HEK293 (cell line): ENCODE data around the gene ACTN4.

Experiments
- CTCF ChIA-PET: fragments of 350-600 bp; formaldehyde crosslinking; extraction: SDS; loops from one replicate; lab custom pipeline; 2021; ENCODE audit warnings: antibody characterized with exemption; lab: Yijun Ruan, JAX
- POLR2A ChIA-PET: fragments of 300-600 bp; formaldehyde crosslinking; extraction: SDS; loops from one replicate; lab custom pipeline; 2020; ENCODE audit warnings: antibody characterized with exemption, inconsistent platforms; lab: Yijun Ruan, JAX
- H3K27ac ChIP-seq: fragments of 200-500 bp; sonication (Bioruptor generic); 2 replicates; pipeline ENCODE4 v1.5.1; 2014; ENCODE audit warnings: low read depth, low read length, control low read depth, inconsistent platforms; ENCODE audit errors: extremely low read depth
- H3K36me3 ChIP-seq, 2 experiments: fragments of 200-500 bp in 1 of 2; sonication (Bioruptor generic) in 1 of 2; 1 replicate in 1 of 2; 2 replicates in 1 of 2; pipeline ENCODE4 v1.5.1; 2014 to 2017; ENCODE audit warnings: inconsistent platforms in 2 of 2, low read length in 2 of 2; ENCODE audit not compliant: control insufficient read depth in 2 of 2, insufficient read depth in 1 of 2
- H3K4me1 ChIP-seq: fragments of 200-500 bp; sonication (Bioruptor generic); 2 replicates; pipeline ENCODE4 v1.5.1; 2014; ENCODE audit warnings: mild to moderate bottlenecking, low read length, inconsistent platforms; ENCODE audit not compliant: control insufficient read depth, insufficient read depth
- H3K4me3 ChIP-seq: 2 replicates; pipeline ENCODE4 v1.5.1; 2011; ENCODE audit warnings: low read depth, mild to moderate bottlenecking, control low read depth, low read length, moderate library complexity
- H3K9me3 ChIP-seq: fragments of 200-500 bp; sonication (Bioruptor generic); 2 replicates; pipeline ENCODE4 v1.5.1; 2014; ENCODE audit warnings: low read depth, low read length, inconsistent platforms; ENCODE audit not compliant: control insufficient read depth, insufficient read depth
- GLI4 ChIP-seq: fragments of 450-650 bp; formaldehyde crosslinking; IDR thresholded peaks from 2 replicates; pipeline ENCODE4 v1.5.1; 2016; ENCODE audit warnings: missing biosample characterization, missing genetic modification characterization
- MYNN ChIP-seq: fragments of 450-650 bp; formaldehyde crosslinking; IDR thresholded peaks from 2 replicates; pipeline ENCODE4 v1.5.1; 2016; ENCODE audit warnings: missing biosample characterization, missing genetic modification characterization, borderline replicate concordance
- OVOL3 ChIP-seq: fragments of 450-650 bp; formaldehyde crosslinking; IDR thresholded peaks from 2 replicates; pipeline ENCODE4 v1.5.1; 2016; ENCODE audit warnings: missing biosample characterization, missing genetic modification characterization
- SP2 ChIP-seq: fragments of 450-650 bp; formaldehyde crosslinking; IDR thresholded peaks from 2 replicates; pipeline ENCODE4 v1.5.1; 2016; ENCODE audit warnings: missing biosample characterization, missing genetic modification characterization
- ZNF121 ChIP-seq: fragments of 450-650 bp; formaldehyde crosslinking; IDR thresholded peaks from 2 replicates; pipeline ENCODE4 v1.5.1; 2016; ENCODE audit warnings: missing biosample characterization, missing genetic modification characterization
- ZNF184 ChIP-seq: fragments of 450-650 bp; IDR thresholded peaks from 2 replicates; pipeline ENCODE4 v1.5.1; 2018; ENCODE audit warnings: missing biosample characterization, mild to moderate bottlenecking, missing genetic modification characterization
- ZNF2 ChIP-seq: fragments of 450-650 bp; formaldehyde crosslinking; IDR thresholded peaks from 2 replicates; pipeline ENCODE4 v1.5.1; 2016; ENCODE audit warnings: missing biosample characterization, missing genetic modification characterization
- ZNF223 ChIP-seq: fragments of 450-650 bp; formaldehyde crosslinking; IDR thresholded peaks from 2 replicates; pipeline ENCODE4 v1.5.1; 2016; ENCODE audit warnings: missing biosample characterization, missing genetic modification characterization
- ZNF248 ChIP-seq: fragments of 450-650 bp; formaldehyde crosslinking; IDR thresholded peaks from 2 replicates; pipeline ENCODE4 v1.5.1; 2017; ENCODE audit warnings: missing biosample characterization, missing genetic modification characterization
- ZNF274 ChIP-seq, 2 experiments: fragments of 200-500 bp in 1 of 2; fragments of 450-650 bp in 1 of 2; sonication (Bioruptor generic) in 1 of 2; formaldehyde crosslinking in 1 of 2; IDR thresholded peaks; 2 replicates each; pipeline versions ENCODE4 v1.5.1 to v1.6.1; 2014 to 2016; ENCODE audit warnings: borderline replicate concordance in 1 of 2, inconsistent platforms in 1 of 2, low read length in 1 of 2, missing biosample characterization in 1 of 2, missing genetic modification characterization in 1 of 2
- ZNF292 ChIP-seq: fragments of 450-650 bp; formaldehyde crosslinking; IDR thresholded peaks from 2 replicates; pipeline ENCODE4 v1.5.1; 2016; ENCODE audit warnings: low read depth, missing biosample characterization, missing genetic modification characterization, borderline replicate concordance
- ZNF366 ChIP-seq: fragments of 450-650 bp; formaldehyde crosslinking; conservative IDR thresholded peaks from 2 replicates; pipeline ENCODE4 v1.5.1; 2016; ENCODE audit warnings: missing biosample characterization, missing genetic modification characterization
- ZNF514 ChIP-seq: fragments of 450-650 bp; formaldehyde crosslinking; IDR thresholded peaks from 2 replicates; pipeline ENCODE4 v1.5.1; 2016; ENCODE audit warnings: missing biosample characterization, missing genetic modification characterization
- ZNF529 ChIP-seq: fragments of 450-650 bp; formaldehyde crosslinking; IDR thresholded peaks from 2 replicates; pipeline ENCODE4 v1.5.1; 2017; ENCODE audit warnings: missing genetic modification characterization, missing biosample characterization; ENCODE audit not compliant: insufficient replicate concordance
- ZNF549 ChIP-seq: fragments of 450-650 bp; IDR thresholded peaks from 2 replicates; pipeline ENCODE4 v1.5.1; 2018; ENCODE audit warnings: missing biosample characterization, missing genetic modification characterization, mild to moderate bottlenecking, inconsistent platforms, moderate library complexity
- ZNF558 ChIP-seq: fragments of 450-650 bp; formaldehyde crosslinking; IDR thresholded peaks from 2 replicates; pipeline ENCODE4 v1.5.1; 2016; ENCODE audit warnings: missing biosample characterization, missing genetic modification characterization
- ZNF585B ChIP-seq: fragments of 450-650 bp; formaldehyde crosslinking; IDR thresholded peaks from 2 replicates; pipeline ENCODE4 v1.5.1; 2016; ENCODE audit warnings: missing biosample characterization, missing genetic modification characterization
- ZNF600 ChIP-seq: fragments of 450-650 bp; formaldehyde crosslinking; IDR thresholded peaks from 2 replicates; pipeline ENCODE4 v1.5.1; 2016; ENCODE audit warnings: missing biosample characterization, missing genetic modification characterization
- ZNF624 ChIP-seq: fragments of 450-650 bp; formaldehyde crosslinking; IDR thresholded peaks from 2 replicates; pipeline ENCODE4 v1.5.1; 2017; ENCODE audit warnings: missing biosample characterization, missing genetic modification characterization
- ZNF701 ChIP-seq: fragments of 450-650 bp; formaldehyde crosslinking; IDR thresholded peaks from 2 replicates; pipeline ENCODE4 v1.5.1; 2016; ENCODE audit warnings: missing biosample characterization, missing genetic modification characterization
- ZNF76 ChIP-seq: fragments of 450-650 bp; formaldehyde crosslinking; IDR thresholded peaks from 2 replicates; pipeline ENCODE4; 2016; ENCODE audit warnings: low read depth, missing biosample characterization, missing genetic modification characterization, borderline replicate concordance
- ZNF768 ChIP-seq: fragments of 450-650 bp; formaldehyde crosslinking; IDR thresholded peaks from 2 replicates; pipeline ENCODE4 v1.5.1; 2018; ENCODE audit warnings: missing biosample characterization, mild to moderate bottlenecking, missing genetic modification characterization
- ZNF776 ChIP-seq: fragments of 450-650 bp; formaldehyde crosslinking; IDR thresholded peaks from 2 replicates; pipeline ENCODE4 v1.5.0; 2017; ENCODE audit warnings: missing biosample characterization, missing genetic modification characterization, borderline replicate concordance
- ZSCAN16 ChIP-seq: fragments of 450-650 bp; formaldehyde crosslinking; IDR thresholded peaks from 2 replicates; pipeline ENCODE4 v1.5.1; 2016; ENCODE audit warnings: missing biosample characterization, missing genetic modification characterization
- ZXDB ChIP-seq: fragments of 450-650 bp; formaldehyde crosslinking; IDR thresholded peaks from 2 replicates; pipeline ENCODE4 v1.5.1; 2016; ENCODE audit warnings: missing biosample characterization, missing genetic modification characterization
- TF ChIP-seq, protein P1 (sequence below): fragments of 450-650 bp; formaldehyde crosslinking; IDR thresholded peaks from 2 replicates; pipeline ENCODE4 v1.5.1; 2017; ENCODE audit warnings: missing biosample characterization, missing genetic modification characterization
- TF ChIP-seq, protein P2 (sequence below): fragments of 450-650 bp; formaldehyde crosslinking; IDR thresholded peaks from 2 replicates; pipeline ENCODE4 v1.5.1; 2017; ENCODE audit warnings: missing biosample characterization, missing genetic modification characterization
- TF ChIP-seq, protein P3 (sequence below): fragments of 450-650 bp; IDR thresholded peaks from 2 replicates; pipeline ENCODE4 v1.5.1; 2018; ENCODE audit warnings: missing biosample characterization, missing genetic modification characterization

The ACTN4 gene

DNA sequence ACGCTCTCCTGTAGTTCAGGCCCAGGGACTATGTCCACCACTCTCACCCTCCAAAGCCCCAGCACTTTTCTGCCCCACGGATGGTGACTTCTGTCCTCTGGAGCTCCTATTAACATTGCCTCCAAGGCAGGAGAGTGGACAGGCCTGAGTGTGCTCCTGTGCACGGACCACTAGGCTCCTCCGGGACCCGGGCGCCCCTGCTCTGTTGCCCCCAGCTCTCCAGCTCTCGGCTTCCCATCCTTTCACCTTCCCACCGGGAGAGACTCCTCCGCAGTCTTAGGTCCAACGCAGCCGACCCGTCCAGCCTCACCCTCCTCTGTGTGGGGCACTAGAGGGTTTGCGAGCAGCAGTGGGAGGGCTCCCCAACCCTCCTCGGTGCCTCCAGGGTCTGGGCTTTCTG is 66.4 kb downstream of the ACTN4 start:
- Histone ChIP-seq H3K27ac (0 out of 2 replicates have a peak overlapping the region, but pooled peaks have one; percentile 16), H3K4me3 (no peak overlapping the region), H3K9me3 (no peaks in the 10 kb centered on the region), H3K36me3 (peaks cover 82 to 91% of the 10 kb centered on the region in 2 experiments), H3K4me1 (no peaks in the 10 kb centered on the region)
- CTCF ChIA-PET = interaction anchor here (0.6 to 2.3 kb wide), 6 partner anchors 9 to 310 kb away, joined by 3 to 21 read pairs (median 4); partner anchors contain the start of gene FAM98C
- POLR2A ChIA-PET = no interaction called here
- TF ChIP-seq OVOL3 (tag by site-specific recombination) (no peak), ZNF585B (no peak), ZNF701 (tag by site-specific recombination) (no peak), ZXDB (tag by site-specific recombination) (no peak), ZNF768 (tag by site-specific recombination) (no peak), ZNF776 (tag by site-specific recombination) (no peak), ZNF529 (no peak), SP2 (no peak), ZNF2 (tag by site-specific recombination) (no peak), ZNF248 (tag by site-specific recombination) (no peak), ZNF624 (tag by site-specific recombination) (no peak), ZNF600 (tag by site-specific recombination) (no peak), ZNF558 (tag by site-specific recombination) (no peak)
- TF ChIP-seq, protein P1, sequence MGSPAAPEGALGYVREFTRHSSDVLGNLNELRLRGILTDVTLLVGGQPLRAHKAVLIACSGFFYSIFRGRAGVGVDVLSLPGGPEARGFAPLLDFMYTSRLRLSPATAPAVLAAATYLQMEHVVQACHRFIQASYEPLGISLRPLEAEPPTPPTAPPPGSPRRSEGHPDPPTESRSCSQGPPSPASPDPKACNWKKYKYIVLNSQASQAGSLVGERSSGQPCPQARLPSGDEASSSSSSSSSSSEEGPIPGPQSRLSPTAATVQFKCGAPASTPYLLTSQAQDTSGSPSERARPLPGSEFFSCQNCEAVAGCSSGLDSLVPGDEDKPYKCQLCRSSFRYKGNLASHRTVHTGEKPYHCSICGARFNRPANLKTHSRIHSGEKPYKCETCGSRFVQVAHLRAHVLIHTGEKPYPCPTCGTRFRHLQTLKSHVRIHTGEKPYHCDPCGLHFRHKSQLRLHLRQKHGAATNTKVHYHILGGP (tag by site-specific recombination) = no peak

DNA sequence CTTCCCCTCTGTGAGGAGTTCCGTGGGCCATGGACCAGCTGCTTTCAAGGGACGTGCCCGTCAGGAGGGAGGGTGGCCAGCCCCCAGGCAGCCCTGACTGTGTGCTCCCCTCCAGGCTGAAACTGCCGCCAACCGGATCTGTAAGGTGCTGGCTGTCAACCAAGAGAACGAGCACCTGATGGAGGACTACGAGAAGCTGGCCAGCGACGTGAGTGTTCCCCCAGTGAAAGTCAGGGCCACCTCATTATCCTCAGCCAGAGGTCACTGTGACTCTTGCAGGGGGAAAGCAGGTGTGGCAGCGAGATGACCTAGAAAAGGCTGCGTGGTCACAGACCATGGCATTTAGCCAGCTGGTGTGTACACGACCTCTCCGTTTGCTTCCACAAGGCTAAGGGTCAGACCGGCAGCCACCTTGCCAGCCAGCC is 66.9 kb downstream of the ACTN4 start:
- Histone ChIP-seq H3K4me3 (no peak overlapping the region), H3K36me3 (peaks cover 80 to 91% of the 10 kb centered on the region in 2 experiments), H3K27ac (no peak overlapping the region), H3K9me3 (no peaks in the 10 kb centered on the region), H3K4me1 (no peaks in the 10 kb centered on the region)
- TF ChIP-seq ZNF549 (tag by site-specific recombination) (no peak), ZNF121 (tag by site-specific recombination) (no peak), ZNF76 (no peak), ZNF514 (tag by site-specific recombination) (no peak), ZNF292 (tag by site-specific recombination) (no peak), ZNF184 (tag by site-specific recombination) (no peak), GLI4 (tag by site-specific recombination) (no peak), ZNF366 (tag by site-specific recombination) (no peak), SP2 (no peak), ZNF274 (IDR thresholded peaks at IDR 0.05; ENCODE audit: low read length) (no peak), ZNF274 (tag by site-specific recombination; IDR thresholded peaks at IDR 0.05; ENCODE audit: borderline replicate concordance) (no peak), MYNN (tag by site-specific recombination) (no peak), ZSCAN16 (no peak), ZNF223 (tag by site-specific recombination) (no peak)
- TF ChIP-seq, protein P2, sequence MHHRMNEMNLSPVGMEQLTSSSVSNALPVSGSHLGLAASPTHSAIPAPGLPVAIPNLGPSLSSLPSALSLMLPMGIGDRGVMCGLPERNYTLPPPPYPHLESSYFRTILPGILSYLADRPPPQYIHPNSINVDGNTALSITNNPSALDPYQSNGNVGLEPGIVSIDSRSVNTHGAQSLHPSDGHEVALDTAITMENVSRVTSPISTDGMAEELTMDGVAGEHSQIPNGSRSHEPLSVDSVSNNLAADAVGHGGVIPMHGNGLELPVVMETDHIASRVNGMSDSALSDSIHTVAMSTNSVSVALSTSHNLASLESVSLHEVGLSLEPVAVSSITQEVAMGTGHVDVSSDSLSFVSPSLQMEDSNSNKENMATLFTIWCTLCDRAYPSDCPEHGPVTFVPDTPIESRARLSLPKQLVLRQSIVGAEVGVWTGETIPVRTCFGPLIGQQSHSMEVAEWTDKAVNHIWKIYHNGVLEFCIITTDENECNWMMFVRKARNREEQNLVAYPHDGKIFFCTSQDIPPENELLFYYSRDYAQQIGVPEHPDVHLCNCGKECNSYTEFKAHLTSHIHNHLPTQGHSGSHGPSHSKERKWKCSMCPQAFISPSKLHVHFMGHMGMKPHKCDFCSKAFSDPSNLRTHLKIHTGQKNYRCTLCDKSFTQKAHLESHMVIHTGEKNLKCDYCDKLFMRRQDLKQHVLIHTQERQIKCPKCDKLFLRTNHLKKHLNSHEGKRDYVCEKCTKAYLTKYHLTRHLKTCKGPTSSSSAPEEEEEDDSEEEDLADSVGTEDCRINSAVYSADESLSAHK (tag by site-specific recombination) = no peak
- TF ChIP-seq, protein P3, sequence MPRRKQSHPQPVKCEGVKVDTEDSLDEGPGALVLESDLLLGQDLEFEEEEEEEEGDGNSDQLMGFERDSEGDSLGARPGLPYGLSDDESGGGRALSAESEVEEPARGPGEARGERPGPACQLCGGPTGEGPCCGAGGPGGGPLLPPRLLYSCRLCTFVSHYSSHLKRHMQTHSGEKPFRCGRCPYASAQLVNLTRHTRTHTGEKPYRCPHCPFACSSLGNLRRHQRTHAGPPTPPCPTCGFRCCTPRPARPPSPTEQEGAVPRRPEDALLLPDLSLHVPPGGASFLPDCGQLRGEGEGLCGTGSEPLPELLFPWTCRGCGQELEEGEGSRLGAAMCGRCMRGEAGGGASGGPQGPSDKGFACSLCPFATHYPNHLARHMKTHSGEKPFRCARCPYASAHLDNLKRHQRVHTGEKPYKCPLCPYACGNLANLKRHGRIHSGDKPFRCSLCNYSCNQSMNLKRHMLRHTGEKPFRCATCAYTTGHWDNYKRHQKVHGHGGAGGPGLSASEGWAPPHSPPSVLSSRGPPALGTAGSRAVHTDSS = no peak
- CTCF ChIA-PET = interaction anchor here (0.6 to 2.3 kb wide), 4 partner anchors 11 to 311 kb away, joined by 4 to 21 read pairs (median 6); partner anchors contain the start of gene FAM98C
- POLR2A ChIA-PET = interaction anchor here (0.6 to 0.9 kb wide), 2 partner anchors 11 to 627 kb away, joined by 3 to 5 read pairs; no protein-coding TSS in a partner anchor
